Measurements from ENCODE around the gene USP48.

The USP48 gene

DNA sequence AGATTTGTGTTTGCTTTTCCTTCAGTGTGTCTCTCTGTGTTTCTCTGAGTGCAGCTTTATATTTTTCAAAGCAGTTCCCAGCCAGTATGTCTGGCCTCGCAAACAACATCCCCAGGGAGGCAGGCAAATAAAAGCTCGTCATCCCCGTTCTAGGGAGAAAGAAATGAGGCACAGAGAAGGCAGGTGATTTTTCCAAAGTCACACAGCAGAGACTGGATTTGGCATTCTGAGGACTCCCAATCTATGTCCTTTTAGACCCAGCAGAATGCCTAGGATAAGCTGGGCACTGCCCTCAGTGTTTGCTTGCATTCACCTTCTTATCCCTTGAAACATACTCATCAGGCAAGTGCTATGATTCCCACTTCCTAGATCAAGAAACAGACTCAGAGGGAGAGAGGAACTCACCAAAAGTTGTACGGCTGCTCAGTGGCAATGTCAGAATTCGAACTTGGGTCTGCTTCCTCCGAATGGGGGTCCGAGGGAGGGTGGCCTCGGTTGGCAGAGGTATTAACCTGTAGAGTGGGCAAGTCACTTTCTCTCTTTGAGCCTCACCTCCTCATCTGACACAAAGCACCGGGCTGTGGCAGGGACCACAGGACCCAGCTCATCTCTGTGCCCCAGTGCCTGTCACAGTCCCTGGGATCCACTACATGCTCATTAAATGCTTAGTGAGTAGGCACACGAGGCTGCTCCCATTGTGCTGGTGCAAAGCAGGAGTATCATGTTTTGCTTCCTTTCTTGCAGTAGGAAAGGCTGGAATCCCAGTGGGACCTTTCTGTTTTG, 118.0 kb downstream of the USP48 start:
- in situ Hi-C loops (cut with MboI; ENCODE audit: low pct_unique_long_range_greater_than_20kb, low sequenced_read_pairs, unreplicated experiment): no loop called here
- TF ChIP-seq, protein P1, sequence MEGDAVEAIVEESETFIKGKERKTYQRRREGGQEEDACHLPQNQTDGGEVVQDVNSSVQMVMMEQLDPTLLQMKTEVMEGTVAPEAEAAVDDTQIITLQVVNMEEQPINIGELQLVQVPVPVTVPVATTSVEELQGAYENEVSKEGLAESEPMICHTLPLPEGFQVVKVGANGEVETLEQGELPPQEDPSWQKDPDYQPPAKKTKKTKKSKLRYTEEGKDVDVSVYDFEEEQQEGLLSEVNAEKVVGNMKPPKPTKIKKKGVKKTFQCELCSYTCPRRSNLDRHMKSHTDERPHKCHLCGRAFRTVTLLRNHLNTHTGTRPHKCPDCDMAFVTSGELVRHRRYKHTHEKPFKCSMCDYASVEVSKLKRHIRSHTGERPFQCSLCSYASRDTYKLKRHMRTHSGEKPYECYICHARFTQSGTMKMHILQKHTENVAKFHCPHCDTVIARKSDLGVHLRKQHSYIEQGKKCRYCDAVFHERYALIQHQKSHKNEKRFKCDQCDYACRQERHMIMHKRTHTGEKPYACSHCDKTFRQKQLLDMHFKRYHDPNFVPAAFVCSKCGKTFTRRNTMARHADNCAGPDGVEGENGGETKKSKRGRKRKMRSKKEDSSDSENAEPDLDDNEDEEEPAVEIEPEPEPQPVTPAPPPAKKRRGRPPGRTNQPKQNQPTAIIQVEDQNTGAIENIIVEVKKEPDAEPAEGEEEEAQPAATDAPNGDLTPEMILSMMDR (IDR thresholded peaks at IDR 0.05; ENCODE audit: extremely low read depth, insufficient read depth, missing control alignments): no peak
- no peak for DNase-seq (ENCODE audit: low spot score)

DNA sequence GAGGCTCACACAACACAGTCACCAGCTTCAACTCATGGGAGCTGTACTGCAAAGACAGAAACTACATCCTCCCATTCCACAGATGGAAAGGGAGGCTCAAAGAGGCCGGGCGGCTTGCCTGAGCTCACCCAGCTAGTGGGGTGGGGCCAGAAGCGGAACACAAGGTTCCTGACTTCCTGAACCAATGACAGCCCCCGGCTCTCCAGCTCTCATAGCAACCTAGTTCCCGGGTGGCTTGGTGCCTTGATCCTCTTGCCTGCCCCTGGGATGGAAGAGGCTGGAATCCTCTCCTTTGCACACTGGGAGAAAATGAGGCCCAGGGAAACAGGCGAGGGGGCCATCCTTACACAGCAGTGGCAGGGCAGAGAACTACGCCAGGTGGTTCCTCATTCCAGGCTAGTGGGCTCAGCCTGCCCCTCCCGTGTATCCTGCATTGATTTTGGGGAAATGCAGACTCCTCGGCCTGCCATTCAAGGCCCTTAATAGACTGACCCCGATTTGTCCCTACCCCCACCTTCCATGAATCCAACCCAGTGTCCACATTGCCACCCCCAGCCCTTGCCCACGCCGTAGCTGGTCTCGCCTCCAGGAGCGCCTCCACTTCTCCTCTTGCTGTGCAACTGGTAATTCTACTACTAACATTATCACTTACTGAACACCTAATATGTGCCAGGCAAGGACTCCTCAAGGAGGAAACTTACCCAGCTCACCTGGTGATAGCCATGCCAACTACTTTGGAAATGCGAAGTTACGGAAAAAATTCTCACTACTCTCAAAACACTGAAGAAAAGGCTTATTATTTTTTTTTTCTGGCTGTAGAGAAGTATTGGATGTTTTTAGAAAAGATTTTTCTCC, 118.8 kb downstream of the USP48 start:
- TF ChIP-seq, protein P1 (IDR thresholded peaks at IDR 0.05; ENCODE audit: extremely low read depth, insufficient read depth, missing control alignments): no peak
- in situ Hi-C loops (cut with MboI; ENCODE audit: low pct_unique_long_range_greater_than_20kb, low sequenced_read_pairs, unreplicated experiment): no loop called here
- DNase-seq (ENCODE audit: low spot score): no peak

DNA sequence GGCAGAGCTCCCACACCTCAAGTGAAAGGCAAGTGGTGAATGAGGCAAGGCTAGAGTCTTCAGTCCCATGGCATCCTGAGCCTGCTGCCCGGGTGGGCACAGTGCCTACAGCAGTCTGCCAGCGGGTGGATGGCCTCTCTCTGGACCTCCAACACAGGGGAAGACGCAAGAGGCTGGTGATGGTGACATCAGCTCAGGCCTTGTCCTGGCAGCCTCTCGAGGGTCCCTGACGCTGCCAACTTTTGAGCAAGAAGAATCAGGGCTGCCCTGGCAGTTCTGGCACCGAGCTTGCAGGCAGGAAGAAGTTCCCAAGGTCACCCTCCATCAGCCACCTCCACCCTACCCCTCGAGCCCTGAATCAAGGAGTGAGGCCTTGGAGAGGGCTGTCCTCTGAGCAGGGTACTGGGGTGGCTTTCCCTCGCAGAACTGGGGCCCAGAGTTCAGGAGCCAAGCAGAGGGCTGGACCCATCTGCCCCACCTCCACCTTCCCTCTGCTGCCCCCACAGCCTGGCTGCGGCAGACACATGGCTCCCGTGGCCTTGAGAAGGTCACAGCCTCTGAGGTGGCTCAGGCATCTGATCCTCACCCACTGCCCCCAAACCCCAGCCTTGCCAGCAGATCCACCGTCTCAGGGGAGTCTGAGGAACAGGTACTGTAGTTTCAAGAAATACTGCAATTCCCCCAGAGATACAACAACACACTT, 119.5 kb downstream of the USP48 start:
- DNase-seq (ENCODE audit: low spot score): no peak
- in situ Hi-C loops (cut with MboI; ENCODE audit: low pct_unique_long_range_greater_than_20kb, low sequenced_read_pairs, unreplicated experiment): no loop called here
- TF ChIP-seq, protein P1 (IDR thresholded peaks at IDR 0.05; ENCODE audit: extremely low read depth, insufficient read depth, missing control alignments): no peak

DNA sequence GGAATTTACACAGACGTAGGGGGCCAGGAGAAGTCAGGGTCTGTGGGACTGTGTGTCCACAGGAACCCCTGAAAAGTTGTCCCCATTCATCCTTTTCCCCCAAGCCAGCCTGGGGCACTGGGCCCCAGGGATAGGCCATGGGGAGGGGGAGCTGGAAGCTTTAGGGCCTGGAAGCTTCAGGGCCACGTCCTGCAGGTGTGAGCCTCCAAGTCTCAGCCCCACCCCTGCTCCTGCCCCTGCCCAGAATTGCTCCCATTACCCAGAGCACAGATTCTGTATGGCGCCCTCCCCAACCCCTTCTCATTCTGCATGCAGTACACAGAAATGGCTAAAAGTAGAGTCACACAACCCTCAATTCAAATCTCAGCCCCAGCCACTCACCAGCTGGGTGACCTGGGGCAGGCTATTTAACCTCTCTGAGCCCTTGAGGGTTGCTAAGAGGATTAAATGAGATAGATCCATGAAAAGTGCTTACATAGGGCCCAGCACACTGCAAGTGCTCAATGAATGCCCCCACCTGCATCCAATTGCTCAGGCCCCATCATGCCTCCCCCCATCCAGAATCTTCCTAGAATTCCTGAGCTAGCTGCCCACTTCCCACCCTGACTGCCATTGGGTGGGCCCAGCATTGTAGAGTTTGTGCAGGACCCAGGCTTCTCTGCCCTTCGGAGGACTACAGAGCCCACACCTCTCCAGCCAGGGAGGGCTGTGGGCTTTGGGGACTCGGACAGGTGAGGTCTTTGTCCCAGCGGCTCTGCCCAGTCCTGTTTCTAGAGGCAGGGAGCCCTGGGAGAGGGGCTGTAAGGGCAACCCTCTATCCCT, 120.3 kb downstream of the USP48 start:
- DNase-seq (ENCODE audit: low spot score): no peak
- TF ChIP-seq, protein P1 (IDR thresholded peaks at IDR 0.05; ENCODE audit: extremely low read depth, insufficient read depth, missing control alignments): no peak
- in situ Hi-C loops (cut with MboI; ENCODE audit: low pct_unique_long_range_greater_than_20kb, low sequenced_read_pairs, unreplicated experiment): no loop called here

DNA sequence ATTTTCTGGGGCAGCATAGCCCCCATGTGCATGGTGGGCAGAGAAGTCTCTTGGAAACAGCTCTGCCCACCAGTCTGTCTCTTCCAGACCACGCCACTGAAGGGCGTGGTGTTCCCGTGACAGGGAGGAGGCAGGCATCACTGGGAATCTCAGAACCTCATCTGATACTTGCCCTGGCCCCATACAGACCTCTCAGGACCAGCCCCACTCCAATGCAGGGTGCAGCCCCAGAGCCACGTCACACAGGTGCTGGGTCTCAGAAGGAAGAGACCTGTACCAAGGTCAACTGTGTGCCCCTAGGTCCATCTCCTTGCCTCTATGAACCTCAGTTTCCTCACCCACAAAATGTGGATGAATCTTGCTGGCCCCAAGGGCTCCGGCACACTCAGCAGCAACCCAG, 121.1 kb downstream of the USP48 start:
- DNase-seq (ENCODE audit: low spot score): no peak
- TF ChIP-seq, protein P1 (IDR thresholded peaks at IDR 0.05; ENCODE audit: extremely low read depth, insufficient read depth, missing control alignments): no peak
- in situ Hi-C loops (cut with MboI; ENCODE audit: low pct_unique_long_range_greater_than_20kb, low sequenced_read_pairs, unreplicated experiment): no loop called here

DNA sequence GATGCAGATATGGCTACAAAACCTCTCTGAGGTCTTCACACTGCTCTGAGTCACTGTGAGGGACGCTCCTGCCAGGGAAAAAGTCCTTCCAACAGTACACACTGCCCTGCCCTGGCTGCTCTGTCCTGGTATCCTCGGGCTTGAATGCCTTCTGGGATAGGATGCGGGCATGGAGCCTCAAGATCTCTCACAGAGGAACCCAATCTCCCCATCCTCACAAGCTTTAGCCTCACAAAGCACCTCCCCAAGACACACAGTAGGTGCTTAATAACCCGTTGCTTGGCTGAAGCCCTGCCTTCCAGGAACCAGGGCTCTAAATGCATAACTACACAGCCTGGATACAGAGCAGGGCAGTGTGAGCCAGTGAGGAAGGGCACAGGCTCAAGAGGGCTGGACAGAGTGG, 123.0 kb downstream of the USP48 start:
- in situ Hi-C loops (cut with MboI; ENCODE audit: low pct_unique_long_range_greater_than_20kb, low sequenced_read_pairs, unreplicated experiment): no loop called here

More for the DNA sequence above, 123.0 kb downstream of the USP48 start:
- no peak for DNase-seq (ENCODE audit: low spot score)
- TF ChIP-seq, protein P1 (IDR thresholded peaks at IDR 0.05; ENCODE audit: extremely low read depth, insufficient read depth, missing control alignments): no peak

All from GM13977 (cell line).